SK-N-SH treated with all-trans-retinoic acid at 6 μM for 48 hours (cell line): ENCODE measurements around the gene DNLZ.

Experiments
- ATAC-seq: fragments of 200-7000 bp; cut with Tn5 transposase; 3 replicates; pipeline ENCODE4 v1.9.1; 2020; ENCODE audit warnings: mild to moderate bottlenecking, moderate library complexity
- ARNTL ChIP-seq: fragments of 450-650 bp; formaldehyde crosslinking; IDR thresholded peaks from 2 replicates; pipeline ENCODE4 v1.5.0; 2020; ENCODE audit warnings: low read depth, mild to moderate bottlenecking, moderate library complexity, borderline replicate concordance
- BACH2 ChIP-seq: fragments of 250-450 bp; sonication (Bioruptor Pico); IDR thresholded peaks from 2 replicates; pipeline ENCODE4 v1.9.0; 2021; ENCODE audit warnings: mild to moderate bottlenecking, borderline replicate concordance
- CREB5 ChIP-seq: fragments of 250-450 bp; sonication (Bioruptor Pico); IDR thresholded peaks from 2 replicates; pipeline ENCODE4 v1.5.1; 2020; ENCODE audit warnings: low read depth, mild to moderate bottlenecking, moderate library complexity
- CSDC2 ChIP-seq: fragments of 250-450 bp; sonication (Bioruptor Pico); IDR thresholded peaks from 2 replicates; pipeline ENCODE4 v1.5.0; 2020; ENCODE audit warnings: mild to moderate bottlenecking, moderate library complexity
- CSRNP3 ChIP-seq: fragments of 250-450 bp; sonication (Bioruptor Pico); IDR thresholded peaks from 2 replicates; pipeline ENCODE4 v1.5.1; 2021; ENCODE audit warnings: mild to moderate bottlenecking, moderate library complexity
- ESRRG ChIP-seq: fragments of 250-450 bp; sonication (Bioruptor Pico); IDR thresholded peaks from 2 replicates; pipeline ENCODE4 v1.6.1; 2021; ENCODE audit warnings: mild to moderate bottlenecking
- GLIS3 ChIP-seq: fragments of 250-450 bp; sonication (Bioruptor Pico); IDR thresholded peaks from 2 replicates; pipeline ENCODE4 v1.5.0; 2020; ENCODE audit warnings: mild to moderate bottlenecking, moderate library complexity
- OSR1 ChIP-seq: fragments of 250-450 bp; sonication (Bioruptor Pico); IDR thresholded peaks from 2 replicates; pipeline ENCODE4 v1.8.0; 2022; ENCODE audit warnings: moderate library complexity, mild to moderate bottlenecking, inconsistent platforms
- PATZ1 ChIP-seq: fragments of 250-450 bp; sonication (Bioruptor Pico); IDR thresholded peaks from 2 replicates; pipeline ENCODE4 v1.8.0; 2020; ENCODE audit warnings: mild to moderate bottlenecking, moderate library complexity, borderline replicate concordance
- POU6F1 ChIP-seq: fragments of 250-450 bp; sonication (Bioruptor Pico); IDR thresholded peaks from 2 replicates; pipeline ENCODE4 v1.8.0; 2021; ENCODE audit warnings: low read depth, mild to moderate bottlenecking, moderate library complexity, borderline replicate concordance
- PPARA ChIP-seq: fragments of 250-450 bp; sonication (Bioruptor Pico); IDR thresholded peaks from 2 replicates; pipeline ENCODE4 v1.5.0; 2020; ENCODE audit warnings: mild to moderate bottlenecking, borderline replicate concordance
- RARB ChIP-seq: fragments of 250-450 bp; sonication (Bioruptor Pico); IDR thresholded peaks from 2 replicates; pipeline ENCODE4 v1.8.0; 2021; ENCODE audit warnings: mild to moderate bottlenecking, moderate library complexity
- TCF4 ChIP-seq: fragments of 250-450 bp; sonication (Bioruptor Pico); IDR thresholded peaks from 2 replicates; pipeline ENCODE4 v1.8.0; 2021; ENCODE audit warnings: mild to moderate bottlenecking, moderate library complexity, borderline replicate concordance
- TOX ChIP-seq: fragments of 250-450 bp; sonication (Bioruptor Pico); IDR thresholded peaks from 2 replicates; pipeline ENCODE4 v1.8.0; 2021; ENCODE audit warnings: mild to moderate bottlenecking, moderate library complexity, borderline replicate concordance
- TSHZ2 ChIP-seq: fragments of 250-450 bp; sonication (Bioruptor Pico); IDR thresholded peaks from 2 replicates; pipeline ENCODE4 v1.5.0; 2020; ENCODE audit warnings: mild to moderate bottlenecking, moderate library complexity
- ZC3H10 ChIP-seq: fragments of 250-450 bp; sonication (Bioruptor Pico); IDR thresholded peaks from 2 replicates; pipeline ENCODE4 v1.5.1; 2021; ENCODE audit warnings: mild to moderate bottlenecking, moderate library complexity
- ZFP3 ChIP-seq: fragments of 250-450 bp; sonication (Bioruptor Pico); IDR thresholded peaks from 2 replicates; pipeline ENCODE4 v1.5.0; 2020; ENCODE audit warnings: mild to moderate bottlenecking, moderate library complexity
- ZFP30 ChIP-seq: fragments of 450-650 bp; formaldehyde crosslinking; IDR thresholded peaks from 2 replicates; pipeline ENCODE4 v1.5.0; 2022; ENCODE audit warnings: mild to moderate bottlenecking, moderate library complexity
- ZNF70 ChIP-seq: fragments of 450-650 bp; formaldehyde crosslinking; IDR thresholded peaks from 2 replicates; pipeline ENCODE4 v1.5.0; 2020; ENCODE audit warnings: mild to moderate bottlenecking, moderate library complexity

Gene DNLZ

GRCh38 chr9:136342181-136343120 is 21.1 kb downstream of the DNLZ start:
- ATAC-seq, result no peak

More at GRCh38 chr9:136342181-136343120, 21.1 kb downstream of the DNLZ start:
- TF ChIP-seq ESRRG, result no peak
- TF ChIP-seq GLIS3 (CRISPR knock-in tag), result no peak
- TF ChIP-seq PATZ1 (CRISPR knock-in tag), result no peak
- TF ChIP-seq ZFP3 (CRISPR knock-in tag), result no peak
- TF ChIP-seq RARB (CRISPR knock-in tag), result no peak
- TF ChIP-seq PPARA (CRISPR knock-in tag), result no peak
- TF ChIP-seq TCF4 (CRISPR knock-in tag), result no peak
- no peak for TF ChIP-seq ARNTL (CRISPR knock-in tag)
- TF ChIP-seq TSHZ2 (CRISPR knock-in tag), result no peak
- TF ChIP-seq TOX (CRISPR knock-in tag), result no peak
- no peak for TF ChIP-seq ZNF70 (CRISPR knock-in tag)
- no peak for TF ChIP-seq POU6F1 (CRISPR knock-in tag)
- TF ChIP-seq CSDC2 (CRISPR knock-in tag), result no peak
- TF ChIP-seq CSRNP3 (CRISPR knock-in tag), result no peak
- no peak for TF ChIP-seq ZC3H10 (CRISPR knock-in tag)
- TF ChIP-seq ZFP30 (CRISPR knock-in tag), result no peak
- no peak for TF ChIP-seq BACH2 (CRISPR knock-in tag)
- no peak for TF ChIP-seq OSR1
- TF ChIP-seq CREB5 (CRISPR knock-in tag), result no peak
